Muscle layer of duodenum (tissue), 2 donors: ENCODE results near the gene SLC16A11.
A peak's percentile ranks its signal among the peaks of the same experiment; 100 is the strongest.
"Not testable (repeated sequence)": the region's sequence is repeated elsewhere in the genome, so short reads cannot be mapped to it uniquely, and the experiment has no call there.

Experiments used
- H3K27ac ChIP-seq: one replicate; pipeline ENCODE4 v1.7.0; 2013; ENCODE audit warnings: mild to moderate bottlenecking, low read length
- H3K27me3 ChIP-seq: one replicate; pipeline ENCODE4 v1.7.0; 2013; ENCODE audit warnings: low read depth, mild to moderate bottlenecking, control low read depth, low read length
- H3K36me3 ChIP-seq, 2 donors: one replicate each; pipeline ENCODE4 v1.7.0; 2013; ENCODE audit warnings: low read length in 2 of 2, control low read depth in 1 of 2, mild to moderate bottlenecking in 1 of 2; ENCODE audit not compliant: insufficient read depth in 2 of 2, control insufficient read depth in 1 of 2
- H3K4me1 ChIP-seq, 2 donors: one replicate each; pipeline ENCODE4 v1.7.0; 2013; ENCODE audit warnings: low read length in 2 of 2, mild to moderate bottlenecking in 2 of 2, control low read depth in 1 of 2, moderate library complexity in 1 of 2; ENCODE audit not compliant: insufficient read depth in 2 of 2, control insufficient read depth in 1 of 2
- H3K4me3 ChIP-seq, 2 donors: one replicate each; pipeline ENCODE4 v1.7.0; 2013; ENCODE audit warnings: low read length in 2 of 2, low read depth in 1 of 2, mild to moderate bottlenecking in 1 of 2
- H3K9me3 ChIP-seq, 2 donors: one replicate each; pipeline ENCODE4 v1.7.0; 2013; ENCODE audit warnings: low read length in 2 of 2, control low read depth in 1 of 2, mild to moderate bottlenecking in 1 of 2; ENCODE audit not compliant: control insufficient read depth in 1 of 2
- donor health status: healthy.

SLC16A11 gene

GRCh38 chr17:7043497-7044198, at the start of gene SLC16A11:
Gene SLC16A11, minus strand, starts transcription at chr17:7044092. Its CDS starts 579 bp downstream, at chr17:7043513.
- H3K27me3 ChIP-seq: no peaks in the 10 kb centered on the region
- peaks cover 8 to 23% of the 10 kb centered on the region in 2 donors for H3K4me1 ChIP-seq
- no peak within 1 kb of the TSS for H3K27ac ChIP-seq
- no peaks in the 10 kb centered on the region for H3K9me3 ChIP-seq
- no peaks in the 10 kb centered on the region for H3K36me3 ChIP-seq
- H3K4me3 ChIP-seq: peak within 1 kb of the TSS; percentile 39 to 57

- not testable (repeated sequence) for H3K9me3 ChIP-seq, H3K4me3 ChIP-seq, H3K4me1 ChIP-seq, H3K27me3 ChIP-seq, H3K27ac ChIP-seq, H3K36me3 ChIP-seq
Measured at GRCh38 chr17:7091311-7092005, 47.6 kb upstream of the SLC16A11 start.

GRCh38 chr17:7089570-7089969, 45.7 kb upstream of the SLC16A11 start:
- not testable (repeated sequence) for H3K9me3 ChIP-seq, H3K4me3 ChIP-seq, H3K36me3 ChIP-seq, H3K4me1 ChIP-seq, H3K27ac ChIP-seq, H3K27me3 ChIP-seq

GRCh38 chr17:7088442-7088841, 44.5 kb upstream of the SLC16A11 start:
- H3K27me3 ChIP-seq, H3K36me3 ChIP-seq, H3K9me3 ChIP-seq, H3K4me1 ChIP-seq, H3K4me3 ChIP-seq, H3K27ac ChIP-seq: not testable (repeated sequence)

GRCh38 chr17:7084088-7084487, 40.2 kb upstream of the SLC16A11 start:
- Histone ChIP-seq H3K9me3 (no peaks in the 10 kb centered on the region), H3K36me3 (no peaks in the 10 kb centered on the region), H3K4me3 (no peak overlapping the region), H3K4me1 (no peaks in the 10 kb centered on the region), H3K27ac (no peak overlapping the region), H3K27me3 (no peaks in the 10 kb centered on the region)

- H3K27ac ChIP-seq: no peak overlapping the region
- no peaks in the 10 kb centered on the region for H3K36me3 ChIP-seq
- H3K4me3 ChIP-seq: no peak overlapping the region
Measured at GRCh38 chr17:7083592-7083991, 39.7 kb upstream of the SLC16A11 start.

GRCh38 chr17:7081341-7082062, 37.6 kb upstream of the SLC16A11 start:
- no peak overlapping the region for H3K4me3 ChIP-seq
- no peaks in the 10 kb centered on the region for H3K27me3 ChIP-seq
- no peaks in the 10 kb centered on the region for H3K36me3 ChIP-seq
- no peaks in the 10 kb centered on the region for H3K9me3 ChIP-seq
- no peaks in the 10 kb centered on the region for H3K4me1 ChIP-seq
- H3K27ac ChIP-seq: no peak overlapping the region

More at GRCh38 chr17:7083592-7083991, 39.7 kb upstream of the SLC16A11 start:
- Histone ChIP-seq H3K4me1 (no peaks in the 10 kb centered on the region), H3K27me3 (no peaks in the 10 kb centered on the region), H3K9me3 (no peaks in the 10 kb centered on the region)

- no peaks in the 10 kb centered on the region for H3K9me3 ChIP-seq
- peak overlapping the region; percentile 23 for H3K27ac ChIP-seq
- H3K27me3 ChIP-seq: no peaks in the 10 kb centered on the region
- H3K4me1 ChIP-seq: no peaks in the 10 kb centered on the region
- no peaks in the 10 kb centered on the region for H3K36me3 ChIP-seq
- no peak overlapping the region for H3K4me3 ChIP-seq
Measured at GRCh38 chr17:7080456-7081041, 36.7 kb upstream of the SLC16A11 start.

GRCh38 chr17:7079581-7080455, 35.9 kb upstream of the SLC16A11 start, which contains the start of gene CLEC10A:
Gene CLEC10A, minus strand, starts transcription at chr17:7080251. Its CDS starts 1,439 bp downstream, at chr17:7078812.
- H3K4me3 ChIP-seq: peak within 1 kb of the TSS in 1 of 2 donors; percentile 11
- no peaks in the 10 kb centered on the region for H3K4me1 ChIP-seq
- H3K27me3 ChIP-seq: no peaks in the 10 kb centered on the region
- no peaks in the 10 kb centered on the region for H3K36me3 ChIP-seq
- H3K27ac ChIP-seq: peak within 1 kb of the TSS; percentile 23
- H3K9me3 ChIP-seq: no peaks in the 10 kb centered on the region

- H3K4me3 ChIP-seq: no peak overlapping the region
Measured at GRCh38 chr17:7078711-7079110, 34.8 kb upstream of the SLC16A11 start.

More at GRCh38 chr17:7078711-7079110, 34.8 kb upstream of the SLC16A11 start:
- Histone ChIP-seq H3K4me1 (no peaks in the 10 kb centered on the region), H3K9me3 (no peaks in the 10 kb centered on the region), H3K27ac (no peak overlapping the region), H3K36me3 (no peaks in the 10 kb centered on the region), H3K27me3 (no peaks in the 10 kb centered on the region)
